Measurements from ENCODE around the gene ARMH4. TPM values are rescaled to one million over a fixed set of nuclear protein-coding genes. Genes with fewer than 3 reads are reported as not detected.
A peak's percentile ranks its signal among the peaks of the same experiment; 100 is the strongest.

Gene ARMH4
- polyA plus RNA-seq, 1 donor (not counting 4 experiments of a cell fraction or from before 2014, with no cell fraction given) = 0.56 TPM

- no peaks in the 10 kb centered on the region for H3K9me3 ChIP-seq (ENCODE audit: control insufficient read depth, low read depth, low read length)
- H3K36me3 ChIP-seq (ENCODE audit: control insufficient read depth in 2 of 2, extremely low read depth in 1 of 2, insufficient read depth in 2 of 2, low read length in 2 of 2) = no peaks in the 10 kb centered on the region
- H3K27ac ChIP-seq (ENCODE audit: control insufficient read depth, insufficient read depth, low read length) = no peak overlapping the region
- no peak overlapping the region for H3K9ac ChIP-seq (ENCODE audit: control insufficient read depth, extremely low read depth, insufficient read depth, low read length)
- no peak for DNase-seq (ENCODE audit: low read depth, low spot score)
- no peaks in the 10 kb centered on the region for H3K9me1 ChIP-seq (ENCODE audit: control insufficient read depth, extremely low read depth, insufficient read depth, low read length)
- no peaks in the 10 kb centered on the region for H4K20me1 ChIP-seq (ENCODE audit: control insufficient read depth, extremely low read depth, insufficient read depth, low read length)
- no peaks in the 10 kb centered on the region for H3K79me2 ChIP-seq (ENCODE audit: control insufficient read depth, insufficient read depth, low read length)
- peak overlapping the region; percentile 9 for H2AFZ ChIP-seq (ENCODE audit: control insufficient read depth, low read length)
- no peak overlapping the region for H3K4me2 ChIP-seq (ENCODE audit: control insufficient read depth, extremely low read depth, insufficient read depth, low read depth, low read length)
- no peaks in the 10 kb centered on the region for H3K4me1 ChIP-seq (ENCODE audit: control insufficient read depth, extremely low read depth, insufficient read depth, low read length)
- dilution Hi-C loops (cut with MboI; ENCODE audit: extremely low pct_ligation_motif_present, low sequenced_read_pairs) = no loop called here
- no peaks in the 10 kb centered on the region for H3K27me3 ChIP-seq (ENCODE audit: control insufficient read depth, extremely low read depth, insufficient read depth, low read length)
- TF ChIP-seq EZH2 (IDR thresholded peaks at IDR 0.05; ENCODE audit: low read length) (no peak), CTCF (optimal IDR thresholded peaks at IDR 0.05 in 1 of 3, IDR thresholded peaks at IDR 0.05 in 1 of 3, conservative IDR thresholded peaks at IDR 0.05 in 1 of 3; ENCODE audit: extremely low read depth in 1 of 3, insufficient read depth in 2 of 3, low read length in 3 of 3) (no peak)
- H3K4me3 ChIP-seq (ENCODE audit: control insufficient read depth in 2 of 3, extremely low read depth in 1 of 3, insufficient read depth in 2 of 3, low read depth in 1 of 3, low read length in 3 of 3) = no peak overlapping the region
- FAIRE-seq = peak; percentile 41
Observed at GRCh38 chr14:57988445-57988844, 163.6 kb downstream of the ARMH4 start.

GRCh38 chr14:57987596-57988300 lies 164.3 kb downstream of the ARMH4 start:
- no peak for FAIRE-seq
- Histone ChIP-seq H3K9me1 (ENCODE audit: control insufficient read depth, extremely low read depth, insufficient read depth, low read length) (no peaks in the 10 kb centered on the region), H3K4me3 (ENCODE audit: control insufficient read depth in 2 of 3, extremely low read depth in 1 of 3, insufficient read depth in 2 of 3, low read depth in 1 of 3, low read length in 3 of 3) (no peak overlapping the region), H3K9me3 (ENCODE audit: control insufficient read depth, low read depth, low read length) (no peaks in the 10 kb centered on the region), H3K36me3 (ENCODE audit: control insufficient read depth in 2 of 2, extremely low read depth in 1 of 2, insufficient read depth in 2 of 2, low read length in 2 of 2) (no peaks in the 10 kb centered on the region), H3K27me3 (ENCODE audit: control insufficient read depth, extremely low read depth, insufficient read depth, low read length) (no peaks in the 10 kb centered on the region), H2AFZ (ENCODE audit: control insufficient read depth, low read length) (no peak overlapping the region), H3K27ac (ENCODE audit: control insufficient read depth, insufficient read depth, low read length) (no peak overlapping the region), H4K20me1 (ENCODE audit: control insufficient read depth, extremely low read depth, insufficient read depth, low read length) (no peaks in the 10 kb centered on the region), H3K4me2 (ENCODE audit: control insufficient read depth, extremely low read depth, insufficient read depth, low read depth, low read length) (no peak overlapping the region), H3K4me1 (ENCODE audit: control insufficient read depth, extremely low read depth, insufficient read depth, low read length) (no peaks in the 10 kb centered on the region), H3K9ac (ENCODE audit: control insufficient read depth, extremely low read depth, insufficient read depth, low read length) (no peak overlapping the region), H3K79me2 (ENCODE audit: control insufficient read depth, insufficient read depth, low read length) (no peaks in the 10 kb centered on the region)
- no peak for DNase-seq (ENCODE audit: low read depth, low spot score)
- dilution Hi-C loops (cut with MboI; ENCODE audit: extremely low pct_ligation_motif_present, low sequenced_read_pairs) = no loop called here
- TF ChIP-seq CTCF (optimal IDR thresholded peaks at IDR 0.05 in 1 of 3, IDR thresholded peaks at IDR 0.05 in 1 of 3, conservative IDR thresholded peaks at IDR 0.05 in 1 of 3; ENCODE audit: extremely low read depth in 1 of 3, insufficient read depth in 2 of 3, low read length in 3 of 3) (no peak), EZH2 (IDR thresholded peaks at IDR 0.05; ENCODE audit: low read length) (no peak)

Data from keratinocyte (primary cell).